GM12878 (cell line): ENCODE data around the gene SFMBT1. TPM values are rescaled to one million over a fixed set of nuclear protein-coding genes. Genes with fewer than 3 reads are reported as not detected.

Experiments
- ATAC-seq: fragments of 200-7000 bp; cut with Tn5 transposase; 3 replicates; pipeline ENCODE4 v1.9.1; 2020; ENCODE audit warnings: mild to moderate bottlenecking, moderate library complexity
- BruUV-seq: library from RNA; stranded (reverse); fragments of 400-500 nt; replicated peaks from 2 replicates; lab custom pipeline; 2021; lab: Mats Ljungman, UMichigan
- CTCF ChIA-PET: fragments of 300-600 bp; sonication (Branson Sonifier 250); formaldehyde crosslinking; extraction: SDS; loops from one replicate; lab custom pipeline; 2021; ENCODE audit warnings: inconsistent platforms; lab: Yijun Ruan, JAX
- POLR2A ChIA-PET: fragments of 350-600 bp; formaldehyde crosslinking; extraction: SDS; loops from one replicate; lab custom pipeline; 2021; ENCODE audit warnings: inconsistent platforms; lab: Charles Lee
- RAD21 ChIA-PET: fragments of 300-600 bp; sonication (Branson Sonifier 250); formaldehyde crosslinking; loops from one replicate; lab custom pipeline; 2023; ENCODE audit warnings: antibody characterized with exemption; ENCODE audit not compliant: unreplicated experiment; lab: Charles Lee
- SMC1A ChIA-PET: fragments of 300-600 bp; sonication (Branson Sonifier 250); formaldehyde crosslinking; loops from one replicate; lab custom pipeline; 2023; ENCODE audit not compliant: unreplicated experiment, uncharacterized antibody; lab: Charles Lee
- DNase-seq: peaks from one replicate; pipeline ENCODE4 v3.0.0-alpha.2; 2011; ENCODE audit warnings: low read depth, low spot score
- FAIRE-seq: peaks from 3 replicates; lab custom pipeline; 2011; peaks lifted over from hg19 to GRCh38; lab: Jason Lieb, UNC
- H2AFZ ChIP-seq: 2 replicates; pipeline ENCODE4 v1.6.0; 2011; ENCODE audit warnings: low read depth, low read length, control low read depth; ENCODE audit not compliant: control insufficient read depth
- H3K27ac ChIP-seq: 2 replicates; pipeline ENCODE4 v1.5.1; 2011; ENCODE audit warnings: control low read depth; ENCODE audit not compliant: control insufficient read depth, insufficient read depth
- H3K27me3 ChIP-seq, 2 experiments: replicated peaks in 1 of 2; 2 replicates each; pipeline versions ENCODE4 v1.6.0 to v1.6.1; 2011; ENCODE audit warnings: low read length in 1 of 2; ENCODE audit not compliant: control insufficient read depth in 2 of 2, insufficient read depth in 2 of 2
- H3K36me3 ChIP-seq, 2 experiments: 2 replicates each; pipeline ENCODE4 v1.5.1; 2011; ENCODE audit warnings: low read length in 1 of 2; ENCODE audit not compliant: control insufficient read depth in 2 of 2, insufficient read depth in 2 of 2
- H3K4me1 ChIP-seq: 2 replicates; pipeline ENCODE4 v1.6.1; 2011; ENCODE audit warnings: mild to moderate bottlenecking, low read length, moderate library complexity, mixed read lengths; ENCODE audit not compliant: control insufficient read depth, insufficient read depth
- H3K4me2 ChIP-seq: 2 replicates; pipeline ENCODE4 v1.6.0; 2011; ENCODE audit warnings: control low read depth; ENCODE audit not compliant: control insufficient read depth, insufficient read depth
- H3K4me3 ChIP-seq: fragments of 200-600 bp; sonication (generic); 2 replicates; pipeline ENCODE4 v1.5.1; 2016
- H3K79me2 ChIP-seq: 2 replicates; pipeline ENCODE4 v1.6.0; 2011; ENCODE audit warnings: low read length; ENCODE audit not compliant: control insufficient read depth, insufficient read depth
- H3K9ac ChIP-seq: 2 replicates; pipeline ENCODE4 v1.8.0; 2011; ENCODE audit warnings: low read length, control low read depth, mixed read lengths; ENCODE audit not compliant: control insufficient read depth, insufficient read depth
- H3K9me3 ChIP-seq: replicated peaks from 3 replicates; pipeline ENCODE4 v1.5.1; 2011; ENCODE audit warnings: mild to moderate bottlenecking, low read length; ENCODE audit not compliant: control insufficient read depth, insufficient read depth
- H4K20me1 ChIP-seq: 2 replicates; pipeline ENCODE4 v1.6.0; 2011; ENCODE audit not compliant: control insufficient read depth, insufficient read depth
- BACH1 ChIP-seq: fragments of 450-650 bp; IDR thresholded peaks from 2 replicates; pipeline ENCODE4 v1.6.1; 2017; ENCODE audit warnings: mild to moderate bottlenecking, borderline replicate concordance
- FOXK2 ChIP-seq: fragments of 450-650 bp; IDR thresholded peaks from 2 replicates; pipeline ENCODE4 v1.6.1; 2017; ENCODE audit warnings: mild to moderate bottlenecking, moderate library complexity
- NR2C2 ChIP-seq: IDR thresholded peaks from 2 replicates; pipeline ENCODE4 v1.6.1; 2011; ENCODE audit warnings: borderline replicate concordance, low read depth; ENCODE audit not compliant: control insufficient read depth, insufficient read length
- PML ChIP-seq: IDR thresholded peaks from 2 replicates; pipeline ENCODE4 v1.6.1; 2012; ENCODE audit warnings: low read length, inconsistent platforms
- RAD21 ChIP-seq: IDR thresholded peaks from 2 replicates; pipeline ENCODE4 v1.6.1; 2011; ENCODE audit warnings: mild to moderate bottlenecking, low read depth, low read length, moderate library complexity; ENCODE audit not compliant: insufficient read depth
- ZNF622 ChIP-seq: fragments of 450-650 bp; IDR thresholded peaks from 2 replicates; pipeline ENCODE4 v1.6.1; 2017; ENCODE audit warnings: mild to moderate bottlenecking, inconsistent platforms
- WGBS: methylation state at CpG from one replicate; pipeline ENCODE4 v1.1.6; 2016; ENCODE audit warnings: low lambda C conversion rate; ENCODE audit not compliant: insufficient replicate concordance, insufficient coverage; ENCODE audit errors: missing lambda C conversion rate; 5-methylcytosine and 5-hydroxymethylcytosine counted together
- in situ Hi-C: fragments of 300-500 bp; cut with MboI; formaldehyde crosslinking; loops from 9 replicates; pipeline ENCODE4 v1.14.3; 2018; ENCODE audit warnings: mixed read lengths
- intact Hi-C: fragments of 100-400 bp; cut with micrococcal nuclease; formaldehyde crosslinking; loops from one replicate; pipeline ENCODE4 v1.14.2; 2022; ENCODE audit not compliant: unreplicated experiment
- polyA plus RNA-seq, 11 experiments: library from polyadenylated mRNA; depleted of rRNA in 4 of 11; unstranded in 6 of 11; stranded (reverse) in 5 of 11; fragments of >200 nt; fragmentation: Nextera tagmentation in 4 of 11; fragmentation: Illumina TruSeq in 1 of 11; extraction: Ambion mirVana in 4 of 11; extraction: Trizol in 1 of 11; gene quantifications; 1 replicate in 1 of 11; 2 replicates in 10 of 11; pipeline versions ENCODE4 v1.2.1 to v1.2.3, GENCODE V29; 2011 to 2016; ENCODE audit warnings: inconsistent platforms in 2 of 11, missing spikeins in 2 of 11, low read depth in 1 of 11
- total RNA-seq, 4 experiments: library from RNA; depleted of rRNA in 3 of 4; stranded (reverse); fragments of >200 nt in 3 of 4; fragmentation: Illumina TruSeq in 1 of 4; extraction: Trizol in 1 of 4; gene quantifications; 2 replicates each; pipeline versions ENCODE4 v1.2.1 to v1.2.3, GENCODE V29; 2013 to 2021
- TF ChIP-seq, protein P1 (sequence below): fragments of 450-650 bp; IDR thresholded peaks from 2 replicates; pipeline ENCODE4 v1.6.1; 2014; ENCODE audit warnings: mild to moderate bottlenecking

Gene SFMBT1
- total and polyA plus RNA-seq, 10 of the 15 experiments (the other 5 are each of a cell fraction or from before 2014, with no cell fraction given): 3.2 to 19.5 (median 11.4) TPM

DNA sequence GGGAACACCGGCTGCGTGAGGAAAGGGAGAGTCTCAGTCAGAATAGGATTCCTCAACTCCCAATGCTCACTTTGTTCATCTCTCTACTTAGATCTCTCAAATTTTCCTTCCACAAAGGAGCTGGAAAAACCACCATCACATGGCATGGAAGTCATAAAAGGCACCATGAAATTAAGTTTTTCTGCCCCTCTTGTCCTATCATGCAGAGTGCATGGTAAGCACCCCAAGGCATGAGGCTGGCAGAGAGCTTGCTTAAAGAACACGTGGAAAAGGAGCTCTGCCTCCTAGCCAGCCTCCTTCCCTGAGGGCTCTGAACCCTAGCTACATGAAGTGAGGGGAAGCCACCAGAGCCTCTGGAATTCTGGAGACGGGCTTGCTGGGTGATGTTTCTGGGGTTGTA is 166.3 kb downstream of the SFMBT1 start:
- ATAC-seq (no peak), FAIRE-seq (no peak), DNase-seq (no peak)
- Histone ChIP-seq H3K4me1 (peaks cover 22% of the 10 kb centered on the region), H3K27me3 (no peaks in the 10 kb centered on the region), H3K9ac (no peak overlapping the region), H2AFZ (no peak overlapping the region), H3K27ac (no peak overlapping the region), H3K9me3 (no peaks in the 10 kb centered on the region; the same call in 2 of the 3 replicates), H3K79me2 (peaks cover 5% of the 10 kb centered on the region), H3K36me3 (peaks cover 1 to 7% of the 10 kb centered on the region in 2 experiments; a peak in 2 of 4 replicates), H3K4me3 (no peak overlapping the region), H4K20me1 (no peaks in the 10 kb centered on the region), H3K4me2 (no peak overlapping the region; the same call in 1 of the 2 replicates)
- 87% methylated on average over 4 of the region's 4 CpGs for WGBS
- ChIA-PET POLR2A (interaction anchor here (2.5 kb wide), 1 partner anchor 13 kb away, joined by 8 read pairs; no protein-coding TSS in a partner anchor), CTCF (interaction anchor here (1.0 to 4.8 kb wide), 2 partner anchors 13 to 31 kb away, joined by 4 to 28 read pairs; no protein-coding TSS in a partner anchor), SMC1A (interaction anchor here (0.7 to 3.3 kb wide), 5 partner anchors 13 to 58 kb away, joined by 3 to 25 read pairs (median 5); no protein-coding TSS in a partner anchor), RAD21 (interaction anchor here (1.3 kb wide), 1 partner anchor 14 kb away, joined by 5 read pairs; no protein-coding TSS in a partner anchor)
- intact Hi-C loops: no loop called here
- no peak for TF ChIP-seq RAD21
- TF ChIP-seq ZNF622: no peak
- no peak for TF ChIP-seq NR2C2
- no peak for TF ChIP-seq BACH1
- no peak for TF ChIP-seq PML
- TF ChIP-seq, protein P1, sequence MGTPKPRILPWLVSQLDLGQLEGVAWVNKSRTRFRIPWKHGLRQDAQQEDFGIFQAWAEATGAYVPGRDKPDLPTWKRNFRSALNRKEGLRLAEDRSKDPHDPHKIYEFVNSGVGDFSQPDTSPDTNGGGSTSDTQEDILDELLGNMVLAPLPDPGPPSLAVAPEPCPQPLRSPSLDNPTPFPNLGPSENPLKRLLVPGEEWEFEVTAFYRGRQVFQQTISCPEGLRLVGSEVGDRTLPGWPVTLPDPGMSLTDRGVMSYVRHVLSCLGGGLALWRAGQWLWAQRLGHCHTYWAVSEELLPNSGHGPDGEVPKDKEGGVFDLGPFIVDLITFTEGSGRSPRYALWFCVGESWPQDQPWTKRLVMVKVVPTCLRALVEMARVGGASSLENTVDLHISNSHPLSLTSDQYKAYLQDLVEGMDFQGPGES: no peak
- TF ChIP-seq FOXK2: no peak
- in situ Hi-C loops: no loop called here
- no TSS peak for BruUV-seq
